Mesendoderm (in vitro differentiated cells): ENCODE results near the gene RPL34.

Experiments used
- DNase-seq: peaks from one replicate; pipeline ENCODE4 v3.0.0; 2013
- H2AK5ac ChIP-seq: 2 replicates; pipeline ENCODE4 v1.6.1; 2013; ENCODE audit warnings: low read length, inconsistent platforms
- H2BK120ac ChIP-seq: 2 replicates; pipeline ENCODE4 v1.6.1; 2013; ENCODE audit warnings: low read depth, mild to moderate bottlenecking, low read length, moderate library complexity, mixed read lengths
- H2BK15ac ChIP-seq: replicated peaks from 2 replicates; pipeline ENCODE4 v1.6.1; 2013; ENCODE audit warnings: low read depth, mild to moderate bottlenecking, moderate library complexity
- H2BK5ac ChIP-seq: 2 replicates; pipeline ENCODE4 v1.6.1; 2013; ENCODE audit warnings: low read length, inconsistent platforms
- H3K18ac ChIP-seq: 2 replicates; pipeline ENCODE4 v1.6.1; 2013; ENCODE audit warnings: mild to moderate bottlenecking, low read length, mixed read lengths
- H3K23ac ChIP-seq: one replicate; pipeline ENCODE4 v1.6.1; 2013; ENCODE audit warnings: low read length
- H3K27ac ChIP-seq: 2 replicates; pipeline ENCODE4 v1.5.1; 2013; ENCODE audit warnings: low read depth, mild to moderate bottlenecking, inconsistent platforms, low read length, moderate library complexity
- H3K27me3 ChIP-seq: 2 replicates; pipeline ENCODE4 v1.6.1; 2013; ENCODE audit warnings: low read length, control low read depth, mild to moderate bottlenecking, inconsistent platforms; ENCODE audit not compliant: insufficient read depth, poor library complexity
- H3K36me3 ChIP-seq: 2 replicates; pipeline ENCODE4 v1.6.1; 2013; ENCODE audit warnings: low read length, inconsistent platforms; ENCODE audit not compliant: control insufficient read depth, insufficient read depth
- H3K4ac ChIP-seq: one replicate; pipeline ENCODE4 v1.6.1; 2013; ENCODE audit warnings: low read depth, mild to moderate bottlenecking, low read length, moderate library complexity
- H3K4me1 ChIP-seq: 2 replicates; pipeline ENCODE4 v1.6.1; 2013; ENCODE audit warnings: low read depth, low read length, inconsistent platforms; ENCODE audit not compliant: control insufficient read depth
- H3K4me2 ChIP-seq: 2 replicates; pipeline ENCODE4 v1.6.1; 2013; ENCODE audit warnings: low read length
- H3K4me3 ChIP-seq: 2 replicates; pipeline ENCODE4 v1.5.1; 2013; ENCODE audit warnings: mild to moderate bottlenecking, low read length
- H3K56ac ChIP-seq: one replicate; pipeline ENCODE4 v1.6.1; 2013; ENCODE audit warnings: low read length
- H3K79me1 ChIP-seq: 2 replicates; pipeline ENCODE4 v1.6.1; 2013; ENCODE audit warnings: low read length, inconsistent platforms
- H3K79me2 ChIP-seq: 2 replicates; pipeline ENCODE4 v1.6.1; 2013; ENCODE audit warnings: mild to moderate bottlenecking, low read length; ENCODE audit not compliant: control insufficient read depth, insufficient read depth
- H3K9ac ChIP-seq: 2 replicates; pipeline ENCODE4 v1.6.1; 2013; ENCODE audit warnings: low read length, inconsistent platforms
- H4K5ac ChIP-seq: one replicate; pipeline ENCODE4 v1.6.1; 2013; ENCODE audit warnings: low read length
- H4K8ac ChIP-seq: one replicate; pipeline ENCODE4 v1.6.1; 2013; ENCODE audit warnings: low read depth, mild to moderate bottlenecking, control low read depth, low read length, moderate library complexity
- WGBS: extraction: QIAGEN DNeasy Blood & Tissue Kit; methylation state at CpG from one replicate; pipeline ENCODE4 v1.1.7; 2013; ENCODE audit warnings: low lambda C conversion rate, missing lambda C conversion rate; ENCODE audit not compliant: insufficient coverage; ENCODE audit errors: extremely low coverage; 5-methylcytosine and 5-hydroxymethylcytosine counted together

RPL34 gene

GRCh38 chr4:108626056-108626455 lies 5.7 kb downstream of the RPL34 start:
- H4K8ac ChIP-seq = no peak overlapping the region
- no peak overlapping the region for H3K27ac ChIP-seq
- peaks cover 3% of the 10 kb centered on the region for H3K79me1 ChIP-seq
- DNase-seq = no peak
- WGBS = no CpG with 5 or more reads among the region's 1 CpG
- peaks cover 13% of the 10 kb centered on the region for H3K36me3 ChIP-seq
- no peak overlapping the region for H2BK15ac ChIP-seq
- H2BK120ac ChIP-seq = no peak overlapping the region
- no peak overlapping the region for H4K5ac ChIP-seq
- H3K4me1 ChIP-seq = no peaks in the 10 kb centered on the region
- H2AK5ac ChIP-seq = no peak overlapping the region
- no peak overlapping the region for H3K4me3 ChIP-seq
- no peak overlapping the region for H3K9ac ChIP-seq
- H3K18ac ChIP-seq = no peak overlapping the region
- no peak overlapping the region for H3K56ac ChIP-seq
- H3K79me2 ChIP-seq = peaks cover 30% of the 10 kb centered on the region
- H3K27me3 ChIP-seq = no peaks in the 10 kb centered on the region
- H2BK5ac ChIP-seq = no peak overlapping the region
- no peak overlapping the region for H3K23ac ChIP-seq
- no peak overlapping the region for H3K4ac ChIP-seq
- no peak overlapping the region for H3K4me2 ChIP-seq

- Histone ChIP-seq H4K5ac (no peak overlapping the region), H3K4me1 (no peaks in the 10 kb centered on the region), H3K79me2 (peaks cover 8% of the 10 kb centered on the region), H3K56ac (no peak overlapping the region), H3K27me3 (no peaks in the 10 kb centered on the region), H2AK5ac (no peak overlapping the region), H2BK15ac (no peak overlapping the region), H3K27ac (no peak overlapping the region), H2BK5ac (no peak overlapping the region), H3K4me2 (no peak overlapping the region), H3K9ac (no peak overlapping the region), H4K8ac (no peak overlapping the region), H3K4me3 (no peak overlapping the region), H3K79me1 (peaks cover 3% of the 10 kb centered on the region), H3K23ac (no peak overlapping the region), H2BK120ac (no peak overlapping the region), H3K18ac (no peak overlapping the region), H3K36me3 (peaks cover 13% of the 10 kb centered on the region), H3K4ac (no peak overlapping the region)
- DNase-seq = no peak
Observed at GRCh38 chr4:108628411-108628810, 8.0 kb downstream of the RPL34 start.

GRCh38 chr4:108635070-108635655 lies 14.8 kb downstream of the RPL34 start:
- H3K79me2 ChIP-seq = no peaks in the 10 kb centered on the region
- no peak for DNase-seq
- no CpG with 5 or more reads among the region's 8 CpGs for WGBS
- no peak overlapping the region for H2BK5ac ChIP-seq
- H3K4me3 ChIP-seq = no peak overlapping the region
- no peak overlapping the region for H4K8ac ChIP-seq
- no peaks in the 10 kb centered on the region for H3K4me1 ChIP-seq
- peaks cover 6% of the 10 kb centered on the region for H3K36me3 ChIP-seq
- H3K4me2 ChIP-seq = no peak overlapping the region
- no peak overlapping the region for H3K27ac ChIP-seq
- no peak overlapping the region for H2BK120ac ChIP-seq
- no peak overlapping the region for H3K4ac ChIP-seq
- H3K79me1 ChIP-seq = no peaks in the 10 kb centered on the region
- no peak overlapping the region for H3K23ac ChIP-seq
- no peak overlapping the region for H3K56ac ChIP-seq
- no peak overlapping the region for H3K18ac ChIP-seq
- no peak overlapping the region for H2BK15ac ChIP-seq
- H2AK5ac ChIP-seq = no peak overlapping the region
- no peaks in the 10 kb centered on the region for H3K27me3 ChIP-seq
- no peak overlapping the region for H4K5ac ChIP-seq
- no peak overlapping the region for H3K9ac ChIP-seq

DNA sequence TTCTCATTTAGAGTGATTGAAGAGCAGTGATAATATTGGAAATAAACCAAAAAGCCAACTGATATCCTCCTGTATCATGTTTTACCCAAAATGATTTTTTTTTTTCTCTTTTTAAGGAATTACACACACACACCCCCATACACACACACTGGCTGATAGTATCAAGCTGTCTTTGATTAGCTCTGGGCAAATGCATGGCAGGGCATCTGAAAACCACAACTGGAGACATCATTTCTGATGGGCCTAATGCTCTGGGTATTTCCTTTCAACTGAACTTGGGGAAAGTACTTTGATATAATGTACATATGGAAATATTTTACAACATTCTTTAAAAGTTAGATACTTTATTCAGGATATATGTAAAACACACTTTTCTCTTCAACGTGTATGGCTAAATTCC lies 15.9 kb downstream of the RPL34 start:
- no peak overlapping the region for H2BK5ac ChIP-seq
- H4K8ac ChIP-seq = no peak overlapping the region
- H3K23ac ChIP-seq = no peak overlapping the region
- H3K4me3 ChIP-seq = no peak overlapping the region
- no peak overlapping the region for H2AK5ac ChIP-seq
- no CpG with 5 or more reads among the region's 1 CpG for WGBS
- H2BK15ac ChIP-seq = no peak overlapping the region
- H3K27me3 ChIP-seq = no peaks in the 10 kb centered on the region
- no peak overlapping the region for H2BK120ac ChIP-seq
- H3K79me1 ChIP-seq = no peaks in the 10 kb centered on the region
- H3K79me2 ChIP-seq = no peaks in the 10 kb centered on the region
- no peak overlapping the region for H4K5ac ChIP-seq
- H3K27ac ChIP-seq = no peak overlapping the region
- no peak overlapping the region for H3K56ac ChIP-seq
- H3K4ac ChIP-seq = no peak overlapping the region
- peaks cover 4% of the 10 kb centered on the region for H3K36me3 ChIP-seq
- H3K4me2 ChIP-seq = no peak overlapping the region
- DNase-seq = no peak
- H3K9ac ChIP-seq = no peak overlapping the region
- H3K4me1 ChIP-seq = no peaks in the 10 kb centered on the region
- H3K18ac ChIP-seq = no peak overlapping the region

DNA sequence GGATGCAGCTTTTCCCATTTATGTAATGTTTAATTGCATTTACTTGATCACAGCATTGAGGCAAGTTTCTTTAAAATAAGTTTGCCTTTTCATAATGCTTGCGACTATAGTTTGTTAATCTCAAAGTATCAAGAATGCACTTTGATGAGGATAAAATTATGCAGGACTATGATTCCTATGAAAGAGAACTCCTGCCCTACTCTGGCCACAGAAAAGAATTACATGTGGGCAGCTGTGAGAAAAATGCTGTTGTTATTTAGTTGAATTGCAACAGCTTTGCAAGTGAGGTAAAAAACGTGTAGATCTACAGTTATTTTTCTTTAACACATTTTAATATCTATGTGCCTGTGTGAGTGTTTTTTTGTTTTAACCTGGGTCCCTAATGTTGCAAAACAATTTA lies 17.5 kb downstream of the RPL34 start:
- no peaks in the 10 kb centered on the region for H3K79me1 ChIP-seq
- DNase-seq = no peak

GRCh38 chr4:108644237-108644636 lies 23.9 kb downstream of the RPL34 start:
- no CpG with 5 or more reads among the region's 1 CpG for WGBS
- Histone ChIP-seq H3K4me1 (no peaks in the 10 kb centered on the region), H2BK15ac (no peak overlapping the region), H4K8ac (no peak overlapping the region), H3K79me2 (no peaks in the 10 kb centered on the region), H3K4me3 (no peak overlapping the region), H3K18ac (no peak overlapping the region), H3K27me3 (no peaks in the 10 kb centered on the region), H3K9ac (no peak overlapping the region), H2AK5ac (no peak overlapping the region), H2BK5ac (no peak overlapping the region), H3K79me1 (no peaks in the 10 kb centered on the region), H3K4ac (no peak overlapping the region), H3K36me3 (no peaks in the 10 kb centered on the region), H4K5ac (no peak overlapping the region), H3K27ac (no peak overlapping the region), H3K56ac (no peak overlapping the region), H2BK120ac (no peak overlapping the region), H3K4me2 (no peak overlapping the region), H3K23ac (no peak overlapping the region)
- peak; percentile 78 for DNase-seq

More for the DNA sequence above, 17.5 kb downstream of the RPL34 start:
- Histone ChIP-seq H3K18ac (no peak overlapping the region), H4K5ac (no peak overlapping the region), H3K36me3 (no peaks in the 10 kb centered on the region), H3K4me1 (no peaks in the 10 kb centered on the region), H3K4me3 (no peak overlapping the region), H3K79me2 (no peaks in the 10 kb centered on the region), H3K9ac (no peak overlapping the region), H3K4ac (no peak overlapping the region), H3K4me2 (no peak overlapping the region), H2AK5ac (no peak overlapping the region), H2BK5ac (no peak overlapping the region), H3K27ac (no peak overlapping the region), H4K8ac (no peak overlapping the region), H2BK120ac (no peak overlapping the region), H2BK15ac (no peak overlapping the region), H3K56ac (no peak overlapping the region), H3K23ac (no peak overlapping the region), H3K27me3 (no peaks in the 10 kb centered on the region)
- WGBS = no CpG with 5 or more reads among the region's 2 CpGs
